Heart left ventricle (tissue), 13 donors: ENCODE results near the gene ABTB2.

Experiments used
- CTCF ChIP-seq, 12 donors: fragments of 200-600 bp; sonication (generic) in 4 of 12; IDR thresholded peaks; one replicate each; pipeline versions ENCODE4 v1.5.0 to v1.8.0; 2018 to 2022; ENCODE audit warnings: antibody characterized with exemption in 12 of 12, mild to moderate bottlenecking in 5 of 12
- POLR2A ChIP-seq, 2 donors: fragments of 450-650 bp; IDR thresholded peaks; one replicate each; pipeline ENCODE4 v1.6.1; 2017; ENCODE audit warnings: antibody characterized with exemption in 2 of 2, mild to moderate bottlenecking in 2 of 2, moderate library complexity in 2 of 2
- donor health status: ischemic (EF 13 %, LVEDD 7.1; RV severe dilation, severe dysfunction).
- donor health status: DM: no; HTN: yes; CAD: no.
- donor health status: DM: no; HTN: no; CAD: no.
- donor health status: ischemic (EF 25% LVEDD 6.9; RV normal size, moderate dysfunction).
- donor health status: ischemic (EF 25% LVEDD 5.7; RV mildly dilated, moderate dysfunction).
- donor health status: ischemic (EF 35%, LVEDD 5.7; RV mildly dilated, moderate dysfunction).
- donor health status: nonischemic (EF 11% LVEDD 7.7; RV severe dilation, severe dysfunction).
- donor health status: DM: yes; HTN: yes; CAD: no.
- donor health status: PGD.
- donor health status: ischemic (EF 29% LVEDD 5.4; RV normal size, mild dysfunction).
- donor health status: nonischemic (EF 23%, LVEDD 6.1; RV moderate dilation, normal function).

GRCh38 chr11:34348919-34349318, 8.9 kb downstream of the ABTB2 start:
- no peak for TF ChIP-seq CTCF (IDR thresholded peaks at IDR 0.05)
- no peak for TF ChIP-seq POLR2A (IDR thresholded peaks at IDR 0.05)
